KMS-11 (cell line): ENCODE data around the gene PCNP.

Source experiments
- H2AFZ ChIP-seq: fragments of 200-600 bp; sonication (generic); 2 replicates; pipeline ENCODE4 v1.6.1; 2016; ENCODE audit warnings: antibody characterized with exemption, mixed run types, low read depth
- H3K27ac ChIP-seq: fragments of 200-600 bp; sonication (generic); 2 replicates; pipeline ENCODE4 v1.6.1; 2016; ENCODE audit warnings: mild to moderate bottlenecking, mixed run types
- H3K27me3 ChIP-seq: fragments of 200-600 bp; sonication (generic); 2 replicates; pipeline ENCODE4 v1.6.1; 2017; ENCODE audit warnings: mild to moderate bottlenecking, low read depth, mixed run types, moderate library complexity; ENCODE audit not compliant: insufficient read depth
- H3K36me3 ChIP-seq: fragments of 200-600 bp; sonication (generic); 2 replicates; pipeline ENCODE4 v1.6.1; 2017; ENCODE audit warnings: mild to moderate bottlenecking, mixed run types; ENCODE audit not compliant: insufficient read depth
- H3K4me1 ChIP-seq: fragments of 200-600 bp; sonication (generic); 2 replicates; pipeline ENCODE4 v1.6.1; 2016; ENCODE audit warnings: mild to moderate bottlenecking, low read depth, mixed run types; ENCODE audit not compliant: poor library complexity, severe bottlenecking
- H3K4me2 ChIP-seq: fragments of 200-600 bp; sonication (generic); 2 replicates; pipeline ENCODE4 v1.7.0; 2016; ENCODE audit warnings: mild to moderate bottlenecking, mixed run types
- H3K4me3 ChIP-seq: fragments of 200-600 bp; sonication (generic); IDR thresholded peaks from 2 replicates; pipeline ENCODE4 v1.6.1; 2017; ENCODE audit warnings: low read depth, low read length, mixed read lengths; ENCODE audit not compliant: insufficient read depth
- H3K79me2 ChIP-seq: fragments of 200-600 bp; sonication (generic); 2 replicates; pipeline ENCODE4 v1.6.1; 2016; ENCODE audit warnings: low read depth, mixed run types; ENCODE audit not compliant: insufficient read depth
- H3K9ac ChIP-seq: fragments of 200-600 bp; sonication (generic); 2 replicates; pipeline ENCODE4 v1.6.1; 2016; ENCODE audit warnings: mild to moderate bottlenecking, mixed run types
- H4K20me1 ChIP-seq: fragments of 200-600 bp; sonication (generic); 2 replicates; pipeline ENCODE4 v1.6.1; 2016; ENCODE audit warnings: mild to moderate bottlenecking, mixed run types; ENCODE audit not compliant: insufficient read depth
- TF ChIP-seq, protein P1 (sequence below): fragments of 200-600 bp; sonication (generic); conservative IDR thresholded peaks from 2 replicates; pipeline ENCODE4 v1.6.1; 2017; ENCODE audit warnings: low read depth, mild to moderate bottlenecking, antibody characterized with exemption, low read length, moderate library complexity, mixed read lengths

The PCNP gene

DNA sequence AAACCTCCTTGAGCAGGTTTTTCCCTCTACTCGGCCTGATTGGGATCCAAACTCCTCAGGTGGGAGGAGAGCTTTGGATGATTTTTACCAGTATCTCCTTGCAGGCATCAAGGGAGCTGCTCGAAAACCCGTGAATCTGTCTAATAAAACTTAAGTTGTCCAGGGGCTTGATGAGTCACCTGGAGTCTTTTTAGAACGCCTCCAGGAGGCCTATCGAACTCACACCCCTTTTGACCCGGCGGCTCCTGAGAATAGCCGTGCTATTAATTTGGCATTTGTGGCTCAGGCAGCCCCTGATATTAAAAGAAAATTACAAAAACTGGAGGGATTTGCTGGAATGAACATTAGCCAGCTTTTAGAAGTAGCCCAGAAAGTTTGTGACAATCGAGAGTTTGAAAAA lies 61.4 kb downstream of the PCNP start:
- Histone ChIP-seq H3K36me3 (no peaks in the 10 kb centered on the region), H3K4me2 (no peak overlapping the region), H3K4me3 (no peak overlapping the region), H3K9ac (no peak overlapping the region), H4K20me1 (no peaks in the 10 kb centered on the region), H3K27me3 (no peaks in the 10 kb centered on the region), H3K4me1 (no peaks in the 10 kb centered on the region), H2AFZ (no peak overlapping the region), H3K79me2 (no peaks in the 10 kb centered on the region), H3K27ac (no peak overlapping the region)
- TF ChIP-seq, protein P1, sequence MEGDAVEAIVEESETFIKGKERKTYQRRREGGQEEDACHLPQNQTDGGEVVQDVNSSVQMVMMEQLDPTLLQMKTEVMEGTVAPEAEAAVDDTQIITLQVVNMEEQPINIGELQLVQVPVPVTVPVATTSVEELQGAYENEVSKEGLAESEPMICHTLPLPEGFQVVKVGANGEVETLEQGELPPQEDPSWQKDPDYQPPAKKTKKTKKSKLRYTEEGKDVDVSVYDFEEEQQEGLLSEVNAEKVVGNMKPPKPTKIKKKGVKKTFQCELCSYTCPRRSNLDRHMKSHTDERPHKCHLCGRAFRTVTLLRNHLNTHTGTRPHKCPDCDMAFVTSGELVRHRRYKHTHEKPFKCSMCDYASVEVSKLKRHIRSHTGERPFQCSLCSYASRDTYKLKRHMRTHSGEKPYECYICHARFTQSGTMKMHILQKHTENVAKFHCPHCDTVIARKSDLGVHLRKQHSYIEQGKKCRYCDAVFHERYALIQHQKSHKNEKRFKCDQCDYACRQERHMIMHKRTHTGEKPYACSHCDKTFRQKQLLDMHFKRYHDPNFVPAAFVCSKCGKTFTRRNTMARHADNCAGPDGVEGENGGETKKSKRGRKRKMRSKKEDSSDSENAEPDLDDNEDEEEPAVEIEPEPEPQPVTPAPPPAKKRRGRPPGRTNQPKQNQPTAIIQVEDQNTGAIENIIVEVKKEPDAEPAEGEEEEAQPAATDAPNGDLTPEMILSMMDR = no peak

DNA sequence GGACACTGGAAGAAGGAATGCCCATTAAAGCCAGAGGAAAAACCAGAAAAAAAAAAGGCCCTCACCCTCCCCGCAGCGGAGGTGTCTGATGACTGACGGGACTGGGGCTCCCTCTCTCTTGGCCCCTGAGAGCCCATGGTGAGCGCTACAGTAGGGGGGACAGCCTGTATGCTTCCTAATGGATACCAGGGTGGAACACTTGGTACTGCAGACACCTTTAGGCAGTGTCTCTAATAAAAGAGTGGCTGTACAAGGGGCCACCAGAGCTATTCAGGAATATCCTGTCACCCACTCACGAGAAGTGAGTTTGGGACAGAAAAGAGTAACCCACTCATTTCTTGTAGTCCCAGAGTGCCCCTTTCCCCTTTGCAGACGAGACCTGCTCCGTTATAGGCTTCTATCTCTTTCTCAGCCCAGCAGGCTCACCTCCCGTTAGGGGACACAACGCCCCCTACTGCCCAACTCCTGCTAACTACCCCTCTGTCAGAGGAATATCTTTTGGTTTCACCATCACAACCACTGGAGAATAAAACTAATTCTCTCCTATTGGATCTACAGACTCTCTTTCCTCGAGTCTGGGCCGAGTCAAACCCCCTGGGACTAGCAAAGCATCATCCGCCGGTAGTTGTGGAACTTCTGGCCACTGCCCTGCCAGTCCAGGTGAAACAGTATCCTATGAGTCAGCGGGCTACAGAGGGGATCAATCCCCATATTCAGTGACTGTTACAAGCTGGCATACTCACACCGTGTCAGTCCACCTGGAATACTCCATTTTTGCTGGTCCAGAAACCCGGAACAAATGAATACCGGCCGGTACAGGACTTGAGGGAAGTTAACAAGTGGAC lies 62.2 kb downstream of the PCNP start:
- no peaks in the 10 kb centered on the region for H3K27me3 ChIP-seq
- no peaks in the 10 kb centered on the region for H4K20me1 ChIP-seq
- no peak overlapping the region for H3K9ac ChIP-seq
- H3K4me3 ChIP-seq = no peak overlapping the region
- H3K4me1 ChIP-seq = no peaks in the 10 kb centered on the region
- no peaks in the 10 kb centered on the region for H3K79me2 ChIP-seq
- TF ChIP-seq, protein P1 = peak; percentile 70
- no peak overlapping the region for H3K4me2 ChIP-seq
- H2AFZ ChIP-seq = no peak overlapping the region
- H3K27ac ChIP-seq = no peak overlapping the region
- H3K36me3 ChIP-seq = no peaks in the 10 kb centered on the region

DNA sequence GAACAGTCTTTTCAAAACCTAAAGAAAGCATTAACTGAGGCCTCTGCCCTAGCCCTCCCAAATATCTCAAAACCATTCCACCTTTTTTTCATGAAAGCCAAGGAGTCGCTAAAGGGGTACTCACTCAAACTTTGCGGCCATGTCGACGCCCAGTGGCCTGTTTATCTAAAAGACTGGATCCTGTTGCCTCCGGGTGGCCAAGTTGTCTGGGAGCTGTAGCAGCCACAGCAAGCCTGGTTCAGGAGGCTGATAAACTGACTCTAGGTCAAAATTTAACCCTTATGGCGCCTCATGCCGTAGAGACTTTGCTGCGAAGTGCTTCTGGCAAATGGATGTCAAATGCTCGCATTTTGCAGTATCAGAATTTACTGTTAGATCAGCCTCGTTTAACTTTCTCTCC lies 63.5 kb downstream of the PCNP start:
- TF ChIP-seq, protein P1 = no peak
- H3K27me3 ChIP-seq = no peaks in the 10 kb centered on the region

DNA sequence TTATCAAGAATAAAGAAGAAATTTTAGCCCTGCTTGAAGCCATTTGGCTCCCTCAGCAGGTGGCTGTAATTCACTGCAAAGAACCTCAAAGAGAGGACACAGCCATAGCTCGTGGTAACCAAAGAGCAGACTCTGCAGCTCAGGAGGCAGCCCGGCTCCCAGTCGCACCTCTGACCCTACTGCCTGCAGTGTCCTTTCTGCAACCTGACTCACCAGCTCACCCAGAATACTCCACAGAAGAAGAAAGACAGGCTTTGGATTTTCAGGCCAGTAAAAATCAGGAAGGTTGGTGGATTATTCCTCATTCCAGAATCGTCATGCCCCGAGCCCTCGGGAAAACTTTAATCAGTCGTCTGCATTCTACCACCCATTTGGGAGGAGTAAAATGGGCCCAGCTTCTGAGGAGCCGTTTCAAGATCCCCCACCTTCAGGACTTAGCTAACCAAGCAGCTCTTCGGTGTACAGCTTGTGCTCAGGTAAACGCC lies 64.3 kb downstream of the PCNP start:
- TF ChIP-seq, protein P1 = no peak
- Histone ChIP-seq H3K27me3 (no peaks in the 10 kb centered on the region), H3K4me1 (no peaks in the 10 kb centered on the region), H3K27ac (no peak overlapping the region), H3K36me3 (no peaks in the 10 kb centered on the region), H3K4me2 (no peak overlapping the region), H3K4me3 (no peak overlapping the region), H4K20me1 (no peaks in the 10 kb centered on the region), H2AFZ (no peak overlapping the region), H3K79me2 (no peaks in the 10 kb centered on the region), H3K9ac (no peak overlapping the region)

More for the DNA sequence above, 63.5 kb downstream of the PCNP start:
- no peaks in the 10 kb centered on the region for H4K20me1 ChIP-seq
- no peaks in the 10 kb centered on the region for H3K36me3 ChIP-seq
- H3K4me2 ChIP-seq = no peak overlapping the region
- H3K9ac ChIP-seq = no peak overlapping the region
- no peak overlapping the region for H3K27ac ChIP-seq
- no peaks in the 10 kb centered on the region for H3K79me2 ChIP-seq
- no peak overlapping the region for H3K4me3 ChIP-seq
- H2AFZ ChIP-seq = no peak overlapping the region
- H3K4me1 ChIP-seq = no peaks in the 10 kb centered on the region
